DND-41 (cell line): Measurements from ENCODE around the gene DYRK1B.

Experiments used
- CTCF ChIP-seq: IDR thresholded peaks from 2 replicates; pipeline ENCODE4 v1.5.1; 2012; ENCODE audit warnings: borderline replicate concordance, low read length, moderate library complexity, mild to moderate bottlenecking; ENCODE audit not compliant: poor library complexity, severe bottlenecking; ENCODE audit errors: extremely low read depth
- EZH2 ChIP-seq: IDR thresholded peaks from 3 replicates; pipeline ENCODE4 v1.6.1; 2012; ENCODE audit warnings: borderline replicate concordance, low read depth, mild to moderate bottlenecking, moderate library complexity, low read length, inconsistent platforms; ENCODE audit not compliant: severe bottlenecking

- TF ChIP-seq CTCF (no peak), EZH2 (no peak)
Observed at GRCh38 chr19:39828654-39829032, 5.3 kb downstream of the DYRK1B start.
